NCI-H69 (cell line): ENCODE results near the gene COL20A1.

ENCODE experiments used
- DNase-seq: peaks from one replicate; lab custom pipeline; 2025; lab: John Stamatoyannopoulos, UW

The COL20A1 gene

DNA sequence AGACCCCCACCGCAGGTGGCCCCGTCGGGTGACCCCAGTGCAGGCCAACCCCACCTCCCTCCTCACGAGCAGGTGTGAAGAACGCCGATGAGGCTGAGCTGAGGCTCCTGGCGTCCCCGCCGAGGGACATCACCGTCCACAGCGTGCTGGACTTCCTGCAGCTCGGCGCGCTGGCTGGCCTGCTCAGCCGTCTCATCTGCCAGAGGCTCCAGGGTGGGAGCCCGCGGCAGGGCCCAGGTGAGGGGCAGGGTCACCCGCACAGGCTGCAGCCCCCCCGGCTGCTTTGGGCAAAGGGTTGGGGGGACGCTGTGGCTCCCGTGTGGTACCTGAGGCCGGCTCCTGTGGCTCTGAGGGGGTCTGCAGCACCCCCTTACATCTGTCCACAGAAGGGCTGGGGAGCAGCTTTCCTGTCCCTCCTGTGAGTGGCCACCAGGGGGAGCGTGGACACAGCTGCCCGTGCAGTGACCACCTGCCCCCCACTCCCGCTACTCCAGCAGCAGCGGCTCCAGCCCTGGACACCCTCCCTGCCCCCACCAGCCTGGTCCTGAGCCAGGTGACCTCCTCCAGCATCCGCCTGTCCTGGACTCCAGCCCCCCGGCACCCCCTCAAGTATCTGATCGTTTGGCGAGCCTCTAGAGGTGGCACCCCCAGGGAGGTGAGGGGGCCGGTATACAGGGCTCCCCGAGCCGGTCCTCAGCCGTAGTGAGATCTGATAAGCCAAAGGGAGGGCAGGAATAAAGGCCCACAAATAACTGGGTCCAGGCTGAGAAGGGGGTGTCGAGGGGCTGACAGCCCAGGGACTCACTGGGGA, 16.5 kb downstream of the COL20A1 start:
- peak; percentile 34 for DNase-seq

DNA sequence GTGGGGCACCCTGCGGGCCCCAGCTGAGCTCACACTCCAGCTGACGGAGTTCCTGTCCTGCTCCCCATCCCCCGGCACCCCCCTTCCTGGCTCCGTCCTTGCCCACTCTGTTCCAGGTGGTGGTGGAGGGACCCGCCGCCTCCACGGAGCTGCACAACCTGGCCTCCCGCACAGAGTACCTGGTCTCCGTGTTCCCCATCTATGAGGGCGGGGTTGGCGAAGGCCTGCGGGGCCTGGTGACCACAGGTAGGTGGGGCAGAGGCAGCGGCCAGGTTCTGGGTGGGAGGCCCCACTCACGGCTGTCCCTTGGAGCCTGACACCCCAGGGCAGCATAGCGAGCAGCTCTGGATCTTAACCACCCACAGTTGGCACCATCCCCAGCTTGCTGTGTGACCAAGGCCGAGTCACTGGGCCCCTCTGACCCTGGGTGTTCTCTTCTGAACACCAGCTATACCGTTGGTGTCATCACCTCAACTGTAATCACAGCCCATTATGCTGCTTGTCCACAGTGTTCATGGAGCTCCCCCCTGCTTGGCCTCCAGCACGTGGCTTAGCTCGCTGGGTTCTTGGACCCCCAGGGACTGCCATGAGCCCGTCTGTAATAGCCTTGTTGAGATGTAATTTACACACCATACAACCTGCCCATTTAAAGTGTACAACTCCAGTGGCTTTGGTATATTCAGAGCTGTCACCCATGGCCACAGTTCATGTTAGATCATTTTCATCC, 17.4 kb downstream of the COL20A1 start:
- DNase-seq, result no peak

DNA sequence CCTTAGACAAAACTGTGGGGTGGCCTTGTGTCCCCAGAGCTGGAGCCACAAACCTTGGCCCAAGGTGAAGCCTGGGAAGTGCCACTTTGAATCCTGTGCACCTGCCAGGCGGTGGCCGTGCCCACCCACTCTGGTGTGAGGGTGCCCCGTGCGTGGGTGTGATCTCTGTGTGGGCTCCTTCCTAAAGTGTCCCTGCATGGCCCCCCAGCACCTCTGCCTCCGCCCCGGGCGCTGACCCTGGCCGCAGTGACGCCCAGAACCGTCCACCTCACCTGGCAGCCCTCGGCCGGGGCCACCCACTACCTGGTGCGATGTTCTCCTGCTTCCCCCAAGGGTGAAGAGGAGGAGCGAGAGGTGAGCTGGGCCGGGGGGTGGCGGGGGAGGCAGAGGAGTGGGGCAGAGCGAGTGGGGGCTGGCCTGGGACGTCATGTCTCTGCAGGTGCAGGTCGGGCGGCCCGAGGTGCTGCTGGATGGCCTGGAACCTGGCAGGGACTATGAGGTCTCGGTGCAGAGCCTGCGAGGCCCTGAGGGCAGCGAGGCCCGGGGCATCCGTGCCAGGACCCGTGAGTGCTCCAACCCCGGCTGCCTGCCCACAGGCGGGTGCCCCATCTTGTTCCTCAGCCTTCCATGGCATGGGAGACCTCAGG, 18.3 kb downstream of the COL20A1 start:
- no peak for DNase-seq

DNA sequence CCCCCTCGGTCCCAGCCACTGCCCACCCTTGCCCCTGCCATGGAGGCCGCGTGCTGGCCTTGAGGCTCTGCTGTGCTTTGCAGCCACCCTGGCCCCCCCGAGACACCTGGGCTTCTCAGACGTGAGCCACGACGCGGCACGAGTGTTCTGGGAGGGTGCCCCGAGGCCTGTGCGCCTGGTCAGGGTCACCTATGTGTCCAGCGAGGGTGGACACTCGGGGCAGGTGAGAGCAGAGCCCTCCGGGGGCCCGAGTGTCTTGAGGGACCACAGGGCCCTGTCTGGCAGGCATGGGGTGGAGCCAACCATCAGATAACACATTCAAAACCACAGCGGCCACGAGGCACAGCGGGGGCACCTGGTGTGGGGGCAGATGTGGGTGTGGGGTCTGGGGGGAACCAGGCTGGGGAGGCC, 18.9 kb downstream of the COL20A1 start:
- DNase-seq, result no peak

DNA sequence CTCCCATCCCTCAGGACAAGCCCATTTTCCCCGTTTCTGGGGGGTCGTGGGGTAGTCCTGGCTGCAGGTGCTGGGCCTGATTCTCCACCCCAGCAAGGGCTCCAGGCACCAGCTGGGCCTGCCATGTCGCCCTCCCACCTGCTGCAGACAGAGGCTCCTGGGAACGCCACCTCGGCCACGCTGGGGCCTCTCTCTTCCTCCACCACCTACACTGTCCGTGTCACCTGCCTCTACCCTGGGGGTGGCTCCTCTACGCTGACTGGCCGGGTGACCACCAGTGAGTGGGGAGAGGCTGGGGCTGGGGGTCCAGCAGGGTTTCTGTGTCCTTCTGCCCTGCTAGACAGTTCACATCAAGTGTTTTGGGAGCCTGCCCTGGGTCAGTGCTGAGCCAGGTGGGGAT, 19.3 kb downstream of the COL20A1 start:
- no peak for DNase-seq

DNA sequence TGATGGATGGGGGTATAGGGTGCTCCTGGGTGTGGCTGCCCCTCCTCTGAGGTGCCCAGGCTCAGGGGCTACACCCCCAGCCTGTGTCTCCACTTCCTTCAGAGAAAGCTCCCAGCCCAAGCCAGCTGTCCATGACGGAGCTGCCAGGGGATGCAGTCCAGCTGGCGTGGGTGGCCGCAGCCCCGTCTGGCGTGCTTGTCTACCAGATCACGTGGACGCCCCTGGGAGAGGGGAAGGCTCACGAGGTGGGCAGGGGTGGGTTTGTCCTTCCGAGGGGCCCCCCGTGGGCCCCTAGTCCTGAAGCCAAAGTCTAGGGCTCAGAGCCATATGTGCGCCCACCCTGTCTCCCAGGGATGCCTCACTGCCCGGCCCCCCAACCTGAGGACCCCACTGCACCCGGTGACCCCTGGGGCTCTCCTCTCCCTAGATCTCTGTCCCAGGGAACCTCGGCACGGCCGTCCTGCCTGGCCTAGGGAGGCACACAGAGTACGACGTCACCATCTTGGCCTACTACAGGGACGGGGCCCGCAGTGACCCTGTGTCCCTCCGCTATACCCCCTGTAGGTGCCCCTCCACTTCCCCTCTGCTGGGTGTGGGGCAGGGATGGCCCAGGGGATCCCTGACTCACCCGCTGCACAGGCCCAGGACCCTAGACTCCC, 19.8 kb downstream of the COL20A1 start:
- no peak for DNase-seq

DNA sequence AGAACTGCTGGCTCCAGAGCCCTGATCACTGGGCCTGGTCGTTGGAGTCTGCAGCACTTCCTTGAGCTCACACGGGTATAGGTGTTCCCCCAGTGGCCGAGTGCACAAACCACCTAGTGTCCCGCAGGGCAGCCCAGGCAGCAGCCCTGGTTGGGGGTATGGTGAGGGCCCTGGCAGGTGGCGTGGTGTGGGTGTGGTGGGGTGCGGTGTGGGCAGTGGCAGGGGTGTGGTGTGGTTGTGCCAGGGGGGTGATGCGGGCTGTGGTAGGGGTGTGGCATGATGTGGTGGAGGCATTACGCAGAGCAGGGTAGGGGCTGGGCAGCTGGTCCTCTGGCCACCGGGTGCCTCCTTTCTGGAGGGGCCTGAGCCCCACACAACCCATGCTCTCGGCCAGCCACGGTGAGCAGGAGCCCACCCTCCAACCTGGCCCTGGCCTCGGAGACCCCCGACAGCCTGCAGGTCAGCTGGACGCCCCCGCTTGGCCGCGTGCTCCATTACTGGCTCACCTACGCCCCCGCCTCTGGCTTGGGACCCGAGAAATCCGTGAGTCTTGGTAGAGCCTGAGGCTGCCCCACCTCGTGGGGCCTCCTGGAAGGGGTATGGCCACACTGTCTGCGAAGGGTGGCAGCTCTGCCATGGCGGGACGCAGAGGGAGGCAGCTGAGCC, 20.5 kb downstream of the COL20A1 start:
- DNase-seq, result no peak

DNA sequence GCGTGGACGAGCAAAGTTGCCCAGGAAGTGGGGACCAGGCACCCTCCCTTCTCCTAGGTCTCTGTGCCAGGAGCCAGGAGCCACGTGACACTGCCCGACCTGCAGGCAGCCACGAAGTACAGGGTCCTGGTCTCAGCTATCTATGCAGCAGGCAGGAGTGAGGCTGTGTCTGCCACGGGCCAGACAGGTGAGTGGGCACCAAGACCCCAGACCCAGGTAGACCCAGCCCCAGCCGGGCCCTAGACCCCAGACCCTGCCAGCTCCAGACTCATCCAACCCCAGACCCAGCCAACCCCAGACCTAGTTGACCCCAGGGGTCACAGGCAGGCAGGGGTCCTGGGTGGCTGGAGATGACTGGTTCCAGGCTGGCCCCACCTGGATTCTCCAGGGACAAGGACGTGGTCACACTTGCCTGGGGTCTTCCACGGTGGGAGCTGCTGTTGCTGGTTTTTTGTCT, 21.1 kb downstream of the COL20A1 start:
- DNase-seq, result no peak

- DNase-seq, result no peak
Measured at GRCh38 chr20:63314566-63315239, 21.7 kb downstream of the COL20A1 start.

GRCh38 chr20:63315240-63315689, 22.3 kb downstream of the COL20A1 start:
- no peak for DNase-seq

DNA sequence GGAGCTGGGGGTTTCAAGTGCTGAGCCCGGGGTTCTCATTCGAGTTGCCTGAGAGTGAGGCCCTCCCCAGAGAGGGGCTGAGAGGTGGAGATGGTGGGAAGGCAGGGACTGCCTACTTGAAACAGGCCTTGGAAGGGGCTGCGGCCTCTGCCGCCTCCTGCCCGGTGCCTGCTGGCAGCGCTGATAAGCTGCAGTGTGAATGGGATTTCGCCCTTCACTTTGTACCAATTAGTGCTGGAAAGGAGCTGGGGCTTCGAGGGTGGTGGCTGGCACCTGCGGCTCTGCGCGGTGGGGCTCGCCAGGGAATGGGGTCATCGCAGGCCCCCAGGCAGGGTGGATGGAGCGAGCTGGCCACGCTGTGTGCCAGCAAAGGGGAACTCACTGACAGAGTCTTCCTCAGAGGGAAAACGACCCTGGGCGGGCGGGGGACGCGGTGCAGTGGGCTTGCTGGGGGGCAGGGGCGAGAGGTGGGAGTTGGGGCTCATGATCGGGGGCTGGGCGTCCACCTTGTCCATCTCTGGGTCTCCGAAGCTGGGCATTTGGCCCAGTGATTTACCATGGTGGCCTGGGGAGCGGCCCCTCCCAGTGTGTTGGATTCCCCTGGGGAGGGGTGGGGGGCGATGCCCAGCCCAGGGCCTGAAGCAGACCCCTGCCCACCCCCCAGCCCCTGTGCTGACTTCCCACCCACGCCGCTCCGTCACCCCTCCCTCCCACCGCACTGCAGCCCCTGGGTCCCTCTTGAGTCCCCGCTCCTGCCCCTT, 22.9 kb downstream of the COL20A1 start:
- no peak for DNase-seq

- no peak for DNase-seq
Measured at GRCh38 chr20:63316502-63316921, 23.5 kb downstream of the COL20A1 start.

DNA sequence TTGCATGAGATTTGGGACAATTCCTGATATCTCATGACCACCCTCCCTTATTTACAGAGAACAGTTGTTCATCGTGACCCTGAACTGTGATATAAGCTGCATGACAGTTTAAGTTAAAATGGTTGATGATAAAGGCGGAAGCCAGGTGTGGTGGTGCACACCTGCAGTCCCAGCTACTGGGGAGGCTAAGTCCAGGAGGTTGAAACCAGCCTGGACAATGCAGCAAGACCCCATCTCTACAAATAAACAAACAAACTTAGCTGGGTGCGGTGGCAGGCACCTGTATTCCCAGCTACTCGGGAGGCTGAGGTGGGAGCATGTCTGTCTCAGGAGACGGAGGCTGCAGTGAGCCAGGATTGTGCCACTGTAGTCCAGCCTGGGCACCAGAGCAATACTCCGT, 24.1 kb downstream of the COL20A1 start:
- no peak for DNase-seq

GRCh38 chr20:63317601-63318291, 24.8 kb downstream of the COL20A1 start:
- peak; percentile 27 for DNase-seq

DNA sequence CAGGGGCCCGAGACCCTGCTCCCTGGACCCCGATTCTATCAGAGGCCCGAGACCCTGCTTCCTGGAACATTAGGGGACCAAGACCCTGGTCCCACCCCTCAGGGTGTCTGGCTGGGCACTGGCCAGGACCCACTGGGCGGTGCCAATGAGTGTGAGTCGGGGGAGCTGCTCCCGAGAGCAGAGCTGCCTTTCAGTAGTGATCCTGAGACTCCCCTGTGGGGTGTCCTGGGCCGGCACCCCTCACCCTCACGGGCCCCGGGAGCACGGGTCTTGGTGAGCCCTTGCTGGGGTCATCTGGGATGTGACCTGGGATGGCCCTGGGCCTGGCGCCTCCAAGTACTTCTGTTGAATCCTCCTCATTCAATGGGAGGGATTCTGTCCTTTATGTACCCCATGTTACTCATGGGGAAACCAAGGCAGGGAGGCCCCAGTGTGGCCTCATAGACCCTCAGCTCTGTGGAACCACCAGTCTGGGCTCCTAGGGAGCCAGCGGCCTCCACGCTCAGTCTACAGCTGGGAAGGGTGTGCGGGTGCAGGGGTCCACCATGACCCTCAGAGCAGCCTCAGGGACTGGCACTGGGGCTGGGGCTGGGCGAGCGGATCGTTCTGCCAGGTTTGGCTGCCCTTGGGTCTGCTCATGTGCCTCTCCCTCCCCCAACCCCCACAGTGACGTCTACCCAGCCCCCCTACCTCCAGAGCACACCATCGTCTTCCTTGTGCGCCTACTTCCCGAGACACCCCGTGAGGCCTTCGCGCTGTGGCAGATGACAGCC, 25.6 kb downstream of the COL20A1 start:
- DNase-seq, result no peak

DNA sequence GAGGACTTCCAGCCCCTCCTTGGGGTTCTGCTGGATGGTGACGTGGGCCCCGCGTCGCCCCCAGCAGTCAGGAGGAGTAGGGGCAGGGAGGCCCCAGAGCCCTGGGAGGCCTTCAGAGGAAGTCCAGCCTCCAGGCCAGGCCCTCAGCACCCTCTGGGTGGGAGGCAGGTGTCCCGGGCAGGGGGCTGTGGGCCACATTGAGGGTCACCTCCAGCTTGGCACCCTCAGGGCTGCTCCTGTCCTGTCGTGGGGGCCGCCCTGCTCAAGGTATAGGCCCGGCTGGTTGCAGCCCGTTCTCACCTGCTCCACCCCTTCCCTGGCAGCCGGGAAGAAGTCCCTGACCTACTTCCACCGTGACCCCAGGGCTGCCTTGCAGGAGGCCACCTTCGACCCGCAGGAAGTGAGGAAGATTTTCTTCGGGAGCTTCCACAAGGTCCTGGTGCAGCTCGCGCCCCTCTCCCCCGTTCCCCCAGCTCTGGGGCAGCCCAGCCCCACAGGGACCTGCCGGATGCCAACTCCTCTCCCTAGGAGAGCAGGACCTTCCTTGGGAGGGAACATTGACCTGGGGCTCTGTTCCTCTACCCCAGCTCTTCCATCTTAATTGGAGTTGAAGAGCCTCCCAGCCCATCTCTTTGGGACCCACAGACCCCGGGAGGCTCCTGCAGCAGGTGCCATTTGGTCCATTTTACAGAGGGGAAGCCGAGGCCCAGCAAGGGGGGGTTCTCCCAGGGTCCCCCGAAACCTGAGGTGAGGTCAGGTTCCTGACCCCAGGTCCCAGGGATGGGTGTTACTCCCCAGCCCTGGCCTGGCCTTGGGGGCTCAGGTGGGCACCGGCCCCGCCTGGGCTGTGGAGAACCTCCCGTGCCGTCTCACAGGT, 26.4 kb downstream of the COL20A1 start:
- DNase-seq, result no peak

GRCh38 chr20:63320041-63320511, 27.1 kb downstream of the COL20A1 start:
- DNase-seq, result no peak
